OCI-LY1 (cell line): Measurements from ENCODE around the gene POLD4.

Experiments used
- EZH2 ChIP-seq: fragments of 200-600 bp; sonication (generic), shearing (Covaris generic); IDR thresholded peaks from 2 replicates; pipeline ENCODE4 v1.8.0; 2017; ENCODE audit warnings: borderline replicate concordance, mixed run types, mild to moderate bottlenecking, antibody characterized with exemption, low read length, moderate library complexity, mixed read lengths
- TF ChIP-seq, protein P1 (sequence below): fragments of 200-600 bp; sonication (generic), shearing (Covaris generic); IDR thresholded peaks from 2 replicates; pipeline ENCODE4 v1.5.1; 2017; ENCODE audit warnings: mild to moderate bottlenecking, antibody characterized with exemption, low read length, moderate library complexity, mixed read lengths

DNA sequence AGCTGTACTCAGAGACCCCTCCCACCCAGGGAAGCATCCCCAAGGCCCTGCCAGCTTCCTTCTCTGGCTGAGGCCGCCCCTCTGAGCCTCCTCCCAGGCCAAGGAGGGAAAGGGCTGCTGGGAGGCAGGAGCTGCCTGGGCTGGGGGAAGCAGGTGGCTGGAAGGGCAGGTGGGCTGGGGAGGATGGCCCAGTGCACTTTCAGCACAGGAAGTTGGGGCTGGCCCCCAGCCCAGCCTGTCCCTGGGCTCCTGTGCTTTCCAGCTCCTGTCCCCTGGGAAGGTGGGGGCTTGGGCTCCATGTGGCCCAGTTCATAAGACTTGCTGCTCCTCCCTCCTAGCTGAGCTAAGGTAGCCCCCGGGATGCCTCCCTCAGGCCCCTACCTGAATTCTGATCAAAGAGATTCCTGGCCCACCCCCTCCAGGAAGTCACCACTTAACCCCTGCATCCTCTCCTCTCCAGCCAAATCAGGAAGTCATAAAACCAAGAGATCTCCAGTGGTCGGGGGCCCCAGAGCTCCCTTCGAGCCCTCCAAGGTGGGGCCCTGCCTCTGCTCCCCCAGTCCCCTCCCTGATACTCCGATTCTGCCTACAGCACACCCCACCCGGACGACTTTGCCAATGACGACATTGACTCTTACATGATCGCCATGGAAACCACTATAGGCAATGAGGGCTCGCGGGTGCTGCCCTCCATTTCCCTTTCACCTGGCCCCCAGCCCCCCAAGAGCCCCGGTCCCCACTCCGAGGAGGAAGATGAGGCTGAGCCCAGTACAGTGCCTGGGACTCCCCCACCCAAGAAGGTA lies 43.4 kb upstream of the POLD4 start:
- TF ChIP-seq EZH2 = no peak
- TF ChIP-seq, protein P1, sequence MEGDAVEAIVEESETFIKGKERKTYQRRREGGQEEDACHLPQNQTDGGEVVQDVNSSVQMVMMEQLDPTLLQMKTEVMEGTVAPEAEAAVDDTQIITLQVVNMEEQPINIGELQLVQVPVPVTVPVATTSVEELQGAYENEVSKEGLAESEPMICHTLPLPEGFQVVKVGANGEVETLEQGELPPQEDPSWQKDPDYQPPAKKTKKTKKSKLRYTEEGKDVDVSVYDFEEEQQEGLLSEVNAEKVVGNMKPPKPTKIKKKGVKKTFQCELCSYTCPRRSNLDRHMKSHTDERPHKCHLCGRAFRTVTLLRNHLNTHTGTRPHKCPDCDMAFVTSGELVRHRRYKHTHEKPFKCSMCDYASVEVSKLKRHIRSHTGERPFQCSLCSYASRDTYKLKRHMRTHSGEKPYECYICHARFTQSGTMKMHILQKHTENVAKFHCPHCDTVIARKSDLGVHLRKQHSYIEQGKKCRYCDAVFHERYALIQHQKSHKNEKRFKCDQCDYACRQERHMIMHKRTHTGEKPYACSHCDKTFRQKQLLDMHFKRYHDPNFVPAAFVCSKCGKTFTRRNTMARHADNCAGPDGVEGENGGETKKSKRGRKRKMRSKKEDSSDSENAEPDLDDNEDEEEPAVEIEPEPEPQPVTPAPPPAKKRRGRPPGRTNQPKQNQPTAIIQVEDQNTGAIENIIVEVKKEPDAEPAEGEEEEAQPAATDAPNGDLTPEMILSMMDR = no peak
